K562 (cell line): ENCODE results near the gene FYTTD1. TPM values are rescaled to one million over a fixed set of nuclear protein-coding genes. Genes with fewer than 3 reads are reported as not detected.
"Not testable (repeated sequence)": the region's sequence is repeated elsewhere in the genome, so short reads cannot be mapped to it uniquely, and the experiment has no call there.

Source experiments
- ATAC-seq: fragments of 200-7000 bp; cut with Tn5 transposase; 3 replicates; pipeline ENCODE4 v1.9.1; 2020; ENCODE audit warnings: moderate library complexity
- BruUV-seq: library from RNA; stranded (reverse); fragments of 400-500 nt; replicated peaks from 2 replicates; lab custom pipeline; 2021; lab: Mats Ljungman, UMichigan
- CTCF ChIA-PET: fragments of 300-600 bp; formaldehyde crosslinking; extraction: SDS; loops from one replicate; lab custom pipeline; 2021; ENCODE audit warnings: low intra/inter-chr PET ratio; lab: Yijun Ruan, JAX
- POLR2A ChIA-PET: fragments of 300-600, 350-650 bp; sonication (Branson Sonifier 250); formaldehyde crosslinking; extraction: SDS; loops from one replicate; lab custom pipeline; 2021; ENCODE audit warnings: antibody characterized with exemption, inconsistent platforms; lab: Yijun Ruan, JAX
- DNase-seq, 4 experiments: peaks; one replicate each; pipeline versions ENCODE4 v3.0.0 to v3.0.0-alpha.2; 2011 to 2018; ENCODE audit warnings: low spot score in 3 of 4, mixed read lengths in 3 of 4; ENCODE audit errors: extremely low read depth in 1 of 4
- FAIRE-seq: peaks from 2 replicates; lab custom pipeline; 2011; peaks lifted over from hg19 to GRCh38; lab: Jason Lieb, UNC
- H2AFZ ChIP-seq: 2 replicates; pipeline ENCODE4 v1.6.0; 2011; ENCODE audit warnings: low read depth, low read length, control low read depth, inconsistent platforms
- H3K27ac ChIP-seq: fragments of 200-600 bp; 3 replicates; pipeline ENCODE4 v1.8.0; 2011; ENCODE audit warnings: low read depth, mild to moderate bottlenecking, control low read depth, inconsistent platforms, low read length, moderate library complexity, mixed read lengths; ENCODE audit errors: extremely low read depth
- H3K27me3 ChIP-seq, 2 experiments: fragments of 300-600 bp in 1 of 2; 2 replicates in 1 of 2; 3 replicates in 1 of 2; pipeline versions ENCODE4 v1.6.0 to v1.8.0; 2011; ENCODE audit warnings: inconsistent platforms in 2 of 2, low read length in 2 of 2, mild to moderate bottlenecking in 1 of 2, mixed read lengths in 1 of 2, moderate library complexity in 1 of 2; ENCODE audit not compliant: control insufficient read depth in 2 of 2, insufficient read depth in 2 of 2
- H3K36me3 ChIP-seq: fragments of 300-600 bp; 3 replicates; pipeline ENCODE4 v1.8.0; 2011; ENCODE audit warnings: mild to moderate bottlenecking, low read length, inconsistent platforms; ENCODE audit not compliant: control insufficient read depth, insufficient read depth
- H3K4me1 ChIP-seq, 2 experiments: fragments of 200-600 bp in 1 of 2; replicated peaks in 1 of 2; 2 replicates in 1 of 2; 3 replicates in 1 of 2; pipeline versions ENCODE4 v1.5.1 to v1.8.0; 2011; ENCODE audit warnings: inconsistent platforms in 2 of 2, low read length in 2 of 2, mild to moderate bottlenecking in 1 of 2, mixed read lengths in 1 of 2, moderate library complexity in 1 of 2; ENCODE audit not compliant: control insufficient read depth in 2 of 2, insufficient read depth in 2 of 2
- H3K4me2 ChIP-seq: 2 replicates; pipeline ENCODE4 v1.6.1; 2011; ENCODE audit warnings: low read length, control low read depth, inconsistent platforms, mixed read lengths; ENCODE audit not compliant: insufficient read depth
- H3K4me3 ChIP-seq: fragments of 200-600 bp; sonication (generic), shearing (Covaris generic); 2 replicates; pipeline ENCODE4 v1.5.1; 2016; ENCODE audit warnings: control low read depth, inconsistent platforms
- H3K79me2 ChIP-seq: fragments of 200-600 bp; 3 replicates; pipeline ENCODE4 v1.8.0; 2011; ENCODE audit warnings: low read length, inconsistent platforms; ENCODE audit not compliant: control insufficient read depth, insufficient read depth
- H3K9ac ChIP-seq, 2 experiments: 2 replicates each; pipeline versions ENCODE4 v1.6.0 to v1.6.1; 2011; ENCODE audit warnings: low read depth in 2 of 2, low read length in 2 of 2, control low read depth in 1 of 2, inconsistent platforms in 1 of 2, mild to moderate bottlenecking in 1 of 2, mixed read lengths in 1 of 2; ENCODE audit not compliant: insufficient read depth in 1 of 2
- H3K9me1 ChIP-seq: one replicate; pipeline ENCODE4 v1.6.0; 2011; ENCODE audit warnings: inconsistent platforms, mild to moderate bottlenecking, low read length, moderate library complexity; ENCODE audit not compliant: control insufficient read depth, insufficient read depth
- H3K9me3 ChIP-seq: replicated peaks from 2 replicates; pipeline ENCODE4 v1.5.1; 2011; ENCODE audit warnings: low read depth, low read length, inconsistent platforms; ENCODE audit not compliant: control insufficient read depth, insufficient read depth
- H4K20me1 ChIP-seq: replicated peaks from 2 replicates; pipeline ENCODE4 v1.6.1; 2011; ENCODE audit warnings: low read length, inconsistent platforms, mixed read lengths; ENCODE audit not compliant: control insufficient read depth, insufficient read depth
- PTRF ChIP-seq: fragments of 450-650 bp; IDR thresholded peaks from 2 replicates; pipeline ENCODE4 v1.6.1; 2016; ENCODE audit warnings: mild to moderate bottlenecking, missing genetic modification characterization, missing compliant biosample characterization
- ZNF121 ChIP-seq: sonication (generic); formaldehyde crosslinking; conservative IDR thresholded peaks from 2 replicates; pipeline ENCODE4 v1.8.0; 2022; ENCODE audit warnings: missing genetic modification reagents
- ZNF740 ChIP-seq, 3 experiments: fragments of 200-800 bp in 1 of 3; sonication (Bioruptor generic) in 1 of 3; sonication (generic) in 1 of 3; formaldehyde crosslinking in 1 of 3; IDR thresholded peaks; 2 replicates each; pipeline versions ENCODE4 v1.6.1 to v1.8.0; 2016 to 2022; ENCODE audit warnings: mild to moderate bottlenecking in 2 of 3, missing compliant biosample characterization in 2 of 3, missing genetic modification characterization in 2 of 3, missing genetic modification reagents in 1 of 3
- WGBS: fragments of 100-300 bp; shearing (Covaris generic); methylation state at CpG from one replicate; pipeline ENCODE4 v1.1.6; 2016; ENCODE audit warnings: low coverage, mixed read lengths; ENCODE audit not compliant: insufficient coverage; ENCODE audit errors: missing lambda C conversion rate; 5-methylcytosine and 5-hydroxymethylcytosine counted together
- in situ Hi-C: fragments of 300-500 bp; cut with MboI; formaldehyde crosslinking; loops from 4 replicates; pipeline ENCODE4 v1.15.0; 2018; ENCODE audit warnings: inconsistent platforms, mixed read lengths
- intact Hi-C: fragments of 100-400 bp; cut with micrococcal nuclease; formaldehyde crosslinking; loops from 2 replicates; pipeline ENCODE4 v1.14.2; 2022
- polyA plus RNA-seq, 8 experiments: library from polyadenylated mRNA; depleted of rRNA in 4 of 8; stranded (reverse) in 5 of 8; unstranded in 3 of 8; fragments of >200 nt; fragmentation: Nextera tagmentation in 2 of 8; fragmentation: Illumina TruSeq in 1 of 8; extraction: Ambion mirVana in 2 of 8; extraction: Trizol in 1 of 8; gene quantifications; 2 replicates each; pipeline versions ENCODE4 v1.2.1 to v1.2.3, GENCODE V29; 2011 to 2014; ENCODE audit warnings: inconsistent platforms in 1 of 8, missing spikeins in 1 of 8
- total RNA-seq, 7 experiments: library from RNA; depleted of rRNA in 6 of 7; stranded (reverse); fragments of >200 nt in 6 of 7; fragmentation: Illumina TruSeq in 2 of 7; extraction: Trizol in 2 of 7; gene quantifications; 2 replicates each; pipeline versions ENCODE4 v1.2.1 to v1.2.3, GENCODE V29; 2011 to 2021; ENCODE audit warnings: low replicate concordance in 1 of 7

Gene FYTTD1
- total and polyA plus RNA-seq, 9 of the 15 experiments (the other 6 are each of a cell fraction or from before 2014, with no cell fraction given), result 35.7 to 106 (median 76.3) TPM

DNA sequence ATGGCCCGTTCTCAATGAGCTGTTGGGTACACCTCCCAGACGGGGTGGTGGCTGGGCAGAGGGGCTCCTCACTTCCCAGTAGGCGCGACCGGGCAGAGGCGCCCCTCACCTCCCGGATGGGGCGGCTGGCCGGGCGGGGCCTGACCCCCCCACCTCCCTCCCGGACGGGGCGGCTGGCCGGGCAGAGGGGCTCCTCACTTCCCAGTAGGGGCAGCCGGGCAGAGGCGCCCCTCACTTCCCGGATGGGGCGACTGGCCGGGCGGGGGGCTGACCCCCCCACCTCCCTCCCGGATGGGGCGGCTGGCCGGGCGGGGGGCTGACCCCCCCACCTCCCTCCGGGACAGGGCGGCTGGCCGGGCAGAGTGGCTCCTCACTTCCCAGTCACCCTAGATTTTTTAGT lies 18.2 kb upstream of the FYTTD1 start:
- CTCF ChIA-PET; in situ Hi-C loops; H3K9me3 ChIP-seq; H3K27me3 ChIP-seq; H3K27ac ChIP-seq; H3K4me2 ChIP-seq; H4K20me1 ChIP-seq; H3K9me1 ChIP-seq; H2AFZ ChIP-seq; FAIRE-seq; H3K4me3 ChIP-seq; ATAC-seq; H3K9ac ChIP-seq; POLR2A ChIA-PET; BruUV-seq; DNase-seq; TF ChIP-seq ZNF740 (tag; IDR thresholded peaks at IDR 0.05): not testable (repeated sequence)
- intact Hi-C loops, result loop anchor here (10.0 kb wide), 1 partner anchor 223 kb away; the partner anchor contains the start of gene RPL35A
- peaks cover 57% of the 10 kb centered on the region for H3K79me2 ChIP-seq
- WGBS, result 96% methylated on average over 3 of the region's 27 CpGs
- peaks cover 11 to 16% of the 10 kb centered on the region in 2 experiments; a peak in 4 of 5 replicates for H3K4me1 ChIP-seq
- TF ChIP-seq ZNF740 (CRISPR knock-in tag; IDR thresholded peaks at IDR 0.05), result peak; percentile 59; the same call in 1 of the 2 replicates
- peaks cover 14% of the 10 kb centered on the region; the same call in 1 of the 3 replicates for H3K36me3 ChIP-seq

DNA sequence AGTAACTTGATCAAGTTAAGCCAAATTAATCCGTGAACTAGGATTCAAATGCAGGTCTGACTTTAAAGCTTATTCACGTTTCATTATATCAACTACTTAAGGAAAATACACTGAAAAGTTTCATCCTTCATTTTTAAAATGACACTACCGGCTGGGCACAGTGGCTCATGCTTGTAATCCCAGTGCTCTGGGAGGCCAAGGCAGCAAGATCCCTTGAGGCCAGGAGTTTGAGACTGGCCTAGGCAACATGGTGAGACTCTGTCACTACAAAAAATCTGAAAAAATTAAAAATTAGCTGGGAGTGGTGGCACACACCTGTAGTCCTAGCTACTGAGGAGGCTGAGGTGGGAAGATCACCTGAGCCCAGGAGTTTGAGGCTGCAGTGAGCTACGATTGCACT lies 16.6 kb upstream of the FYTTD1 start:
- H3K9ac ChIP-seq, result no peak overlapping the region
- H3K9me3 ChIP-seq, result no peaks in the 10 kb centered on the region
- FAIRE-seq (no peak), DNase-seq (no peak), ATAC-seq (no peak)
- no peak for TF ChIP-seq PTRF
- TF ChIP-seq ZNF121, result peak; percentile 91
- no peaks in the 10 kb centered on the region for H3K9me1 ChIP-seq
- in situ Hi-C loops, result no loop called here
- ChIA-PET CTCF (no interaction called here), POLR2A (interaction anchor here (0.5 to 1.2 kb wide), 2 partner anchors 19 to 45 kb away, joined by 3 read pairs; no protein-coding TSS in a partner anchor)
- no peaks in the 10 kb centered on the region for H4K20me1 ChIP-seq
- H3K79me2 ChIP-seq, result peaks cover 62% of the 10 kb centered on the region
- intact Hi-C loops, result loop anchor here (10.0 kb wide), 1 partner anchor 222 kb away; the partner anchor contains the start of gene RPL35A
- no peak overlapping the region for H3K4me2 ChIP-seq
- no peak overlapping the region for H2AFZ ChIP-seq
- no peak overlapping the region for H3K4me3 ChIP-seq
- WGBS, result 93% methylated on average over 4 of the region's 4 CpGs
- peaks cover 11% of the 10 kb centered on the region; the same call in 1 of the 3 replicates for H3K36me3 ChIP-seq
- H3K4me1 ChIP-seq, result peaks cover 18 to 19% of the 10 kb centered on the region in 2 experiments; a peak in 4 of 5 replicates
- H3K27ac ChIP-seq, result no peak overlapping the region
- H3K27me3 ChIP-seq, result no peaks in the 10 kb centered on the region
- no TSS peak for BruUV-seq
